A673 (cell line): ENCODE results near the gene THAP4. TPM values are rescaled to one million over a fixed set of nuclear protein-coding genes. Genes with fewer than 3 reads are reported as not detected.
"Not testable (repeated sequence)": the region's sequence is repeated elsewhere in the genome, so short reads cannot be mapped to it uniquely, and the experiment has no call there.

Experiments used
- BruUV-seq: library from RNA; stranded (reverse); fragments of 400-500 nt; replicated peaks from 2 replicates; lab custom pipeline; 2021; lab: Mats Ljungman, UMichigan
- CTCF ChIA-PET: fragments of 300-600 bp; sonication (Branson Sonifier 250); formaldehyde crosslinking; loops from one replicate; lab custom pipeline; 2022; ENCODE audit warnings: antibody characterized with exemption; lab: Charles Lee
- POLR2A ChIA-PET: fragments of 300-600 bp; sonication (Branson Sonifier 250); formaldehyde crosslinking; loops from one replicate; lab custom pipeline; 2022; ENCODE audit warnings: antibody characterized with exemption; ENCODE audit not compliant: low non-redundant PET; lab: Charles Lee
- DNase-seq: peaks from one replicate; pipeline ENCODE4 v3.0.0-alpha.2; 2015; ENCODE audit warnings: low spot score
- H3K27ac ChIP-seq: fragments of 200-600 bp; sonication (generic); 2 replicates; pipeline ENCODE4 v1.5.1; 2016; ENCODE audit warnings: mixed run types, low read depth, mild to moderate bottlenecking, mixed read lengths, antibody characterized with exemption, low read length; ENCODE audit not compliant: poor library complexity, severe bottlenecking
- H3K27me3 ChIP-seq: fragments of 200-600 bp; sonication (generic); replicated peaks from 2 replicates; pipeline ENCODE4 v1.6.1; 2017; ENCODE audit warnings: mixed run types, low read depth, mild to moderate bottlenecking, mixed read lengths, antibody characterized with exemption, low read length; ENCODE audit not compliant: insufficient read depth, poor library complexity
- H3K36me3 ChIP-seq: fragments of 200-600 bp; sonication (generic); 2 replicates; pipeline ENCODE4 v1.6.1; 2016; ENCODE audit warnings: mixed run types, mild to moderate bottlenecking, mixed read lengths, antibody characterized with exemption, low read length; ENCODE audit not compliant: insufficient read depth, poor library complexity, severe bottlenecking
- H3K4me1 ChIP-seq: fragments of 200-600 bp; sonication (generic); 2 replicates; pipeline ENCODE4 v1.6.1; 2017; ENCODE audit warnings: mixed run types, mild to moderate bottlenecking, mixed read lengths, antibody characterized with exemption, low read length; ENCODE audit not compliant: insufficient read depth, poor library complexity, severe bottlenecking
- H3K4me3 ChIP-seq: fragments of 200-600 bp; sonication (generic); 2 replicates; pipeline ENCODE4 v1.5.1; 2016; ENCODE audit warnings: low read depth, mixed run types, mild to moderate bottlenecking, mixed read lengths, low read length; ENCODE audit not compliant: poor library complexity, severe bottlenecking
- H3K9me3 ChIP-seq: fragments of 200-600 bp; sonication (generic); 2 replicates; pipeline ENCODE4 v1.6.1; 2016; ENCODE audit warnings: mixed run types, low read depth, mild to moderate bottlenecking, mixed read lengths, antibody characterized with exemption, low read length; ENCODE audit not compliant: poor library complexity, severe bottlenecking
- CTCF ChIP-seq: fragments of 300-800, 200-600 bp; sonication (generic); conservative IDR thresholded peaks from 2 replicates; pipeline ENCODE4 v1.5.1; 2017; ENCODE audit warnings: low read depth, mild to moderate bottlenecking, antibody characterized with exemption, low read length, moderate library complexity, mixed read lengths
- EZH2 ChIP-seq: fragments of 200-600 bp; sonication (generic); IDR thresholded peaks from 2 replicates; pipeline ENCODE4 v1.6.1; 2017; ENCODE audit warnings: borderline replicate concordance, low read depth, mild to moderate bottlenecking, mixed read lengths, antibody characterized with exemption, low read length; ENCODE audit not compliant: poor library complexity, severe bottlenecking
- intact Hi-C: fragments of 100-400 bp; cut with micrococcal nuclease; formaldehyde crosslinking; loops from one replicate; pipeline ENCODE4 v1.10.0; 2022; ENCODE audit not compliant: unreplicated experiment
- total RNA-seq: library from RNA; stranded (reverse); gene quantifications from 2 replicates; pipeline ENCODE4 v1.2.3, GENCODE V29; 2021

THAP4 gene
- total RNA-seq, 1 experiment from 2014 or later: 82.0 TPM

- no peaks in the 10 kb centered on the region for H3K27me3 ChIP-seq
- DNase-seq: no peak
- no TSS peak for BruUV-seq
- CTCF ChIA-PET: no interaction called here
- H3K36me3 ChIP-seq: no peaks in the 10 kb centered on the region
- no peak for TF ChIP-seq EZH2
- no peak for TF ChIP-seq CTCF
- POLR2A ChIA-PET: no interaction called here
- intact Hi-C loops: no loop called here
- H3K9me3 ChIP-seq: no peaks in the 10 kb centered on the region
- no peak overlapping the region for H3K27ac ChIP-seq
- H3K4me3 ChIP-seq: no peak overlapping the region
- peaks cover 3% of the 10 kb centered on the region for H3K4me1 ChIP-seq
Measured at GRCh38 chr2:241573741-241574140, 63.2 kb downstream of the THAP4 start.

- BruUV-seq, H3K4me3 ChIP-seq: not testable (repeated sequence)
Measured at GRCh38 chr2:241572915-241573651, 63.9 kb downstream of the THAP4 start.

GRCh38 chr2:241571821-241572620 lies 64.9 kb downstream of the THAP4 start:
- no peak overlapping the region for H3K27ac ChIP-seq
- TF ChIP-seq EZH2 (no peak), CTCF (no peak)
- ChIA-PET CTCF (no interaction called here), POLR2A (no interaction called here)
- H3K4me3 ChIP-seq: no peak overlapping the region
- H3K27me3 ChIP-seq: no peaks in the 10 kb centered on the region
- no TSS peak for BruUV-seq
- intact Hi-C loops: no loop called here
- no peaks in the 10 kb centered on the region for H3K36me3 ChIP-seq
- no peak for DNase-seq
- no peaks in the 10 kb centered on the region for H3K4me1 ChIP-seq
- no peaks in the 10 kb centered on the region for H3K9me3 ChIP-seq

More at GRCh38 chr2:241572915-241573651, 63.9 kb downstream of the THAP4 start:
- intact Hi-C loops, DNase-seq, H3K36me3 ChIP-seq, H3K4me1 ChIP-seq, H3K27ac ChIP-seq, CTCF ChIA-PET, POLR2A ChIA-PET, H3K27me3 ChIP-seq, H3K9me3 ChIP-seq: not testable (repeated sequence)
